GM21529 (cell line): ENCODE measurements around the gene ZDHHC11B.

Source experiments
- ATAC-seq: cut with Tn5 transposase; IDR thresholded peaks from one replicate; pipeline ENCODE4 v1.9.1; 2021; ENCODE audit not compliant: unreplicated experiment

Gene ZDHHC11B

DNA sequence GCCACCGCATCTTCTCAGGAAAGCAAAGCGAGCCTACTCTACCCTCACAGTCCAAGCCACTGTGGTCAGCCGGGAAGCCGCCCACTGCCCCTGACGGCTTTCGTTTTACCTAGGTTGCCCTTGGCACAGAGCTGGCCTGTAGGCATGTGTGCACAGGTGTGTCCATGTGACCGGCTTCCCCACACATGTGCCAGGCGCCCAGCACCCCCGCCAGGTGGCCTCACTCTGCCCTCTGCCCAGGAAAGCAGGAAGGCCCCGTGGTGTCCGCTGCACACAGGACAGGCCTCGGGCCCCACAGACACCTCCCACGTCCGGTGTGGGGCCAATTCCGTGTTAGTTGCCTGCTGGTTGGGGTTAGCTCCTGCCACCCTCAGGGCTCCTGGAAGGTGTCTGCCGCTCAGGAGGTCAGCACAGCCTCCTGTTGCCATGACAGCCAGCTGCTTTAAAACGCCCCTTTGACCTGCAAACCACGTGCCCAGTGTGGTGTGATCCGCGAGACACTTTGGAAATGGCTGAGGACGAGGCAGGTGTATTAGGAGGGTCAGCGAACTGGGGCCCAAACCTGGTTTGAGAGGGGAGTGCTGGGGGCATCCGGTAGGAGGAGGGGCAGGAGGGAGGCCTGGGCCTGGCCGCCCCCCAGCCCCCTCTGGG lies 120.1 kb downstream of the ZDHHC11B start:
- ATAC-seq: no peak

DNA sequence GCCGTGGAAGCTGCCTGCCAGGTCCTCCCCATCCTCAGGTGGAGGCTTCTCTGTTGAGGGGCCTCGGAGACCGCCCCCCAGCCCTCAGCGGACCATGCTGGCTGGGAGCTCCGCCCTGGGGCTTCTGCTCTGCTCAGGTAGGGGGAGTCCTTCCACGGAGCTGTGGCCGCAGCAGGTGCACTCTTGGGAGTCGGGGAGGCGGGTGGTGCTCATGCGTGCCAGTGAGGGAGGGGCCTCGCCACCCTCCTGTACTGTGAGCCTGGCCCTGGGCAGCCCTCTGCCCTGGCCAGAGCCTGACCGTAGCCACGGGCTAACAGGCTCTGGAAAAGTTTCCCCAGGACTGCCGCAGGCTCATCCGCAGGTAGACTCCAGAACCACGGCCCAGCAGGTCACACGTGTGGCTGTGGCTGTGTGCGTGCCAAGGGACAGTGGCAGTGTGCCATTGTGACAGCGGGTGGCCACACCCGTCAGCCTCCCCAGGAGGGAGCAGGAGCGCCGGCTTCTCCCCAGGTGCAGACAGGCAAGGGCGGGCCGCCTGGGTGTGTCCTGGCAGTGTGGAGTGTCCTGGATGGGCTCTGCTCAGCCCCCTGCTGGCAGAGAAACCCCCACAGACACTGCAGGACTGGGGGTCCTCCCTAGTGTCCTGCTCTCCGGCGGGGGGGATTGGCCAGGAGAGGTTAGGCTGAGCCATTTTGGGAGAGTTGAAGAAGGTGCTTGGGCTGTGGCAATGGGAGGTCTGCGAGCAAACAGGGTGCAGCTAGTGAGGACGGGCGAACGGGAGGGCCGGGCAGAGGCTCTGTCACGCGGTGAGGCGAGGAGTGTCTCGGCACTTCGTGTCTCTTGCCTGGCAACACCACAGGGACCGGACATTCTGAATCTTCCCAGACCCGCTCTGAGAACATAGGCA lies 120.8 kb downstream of the ZDHHC11B start:
- ATAC-seq: no peak

DNA sequence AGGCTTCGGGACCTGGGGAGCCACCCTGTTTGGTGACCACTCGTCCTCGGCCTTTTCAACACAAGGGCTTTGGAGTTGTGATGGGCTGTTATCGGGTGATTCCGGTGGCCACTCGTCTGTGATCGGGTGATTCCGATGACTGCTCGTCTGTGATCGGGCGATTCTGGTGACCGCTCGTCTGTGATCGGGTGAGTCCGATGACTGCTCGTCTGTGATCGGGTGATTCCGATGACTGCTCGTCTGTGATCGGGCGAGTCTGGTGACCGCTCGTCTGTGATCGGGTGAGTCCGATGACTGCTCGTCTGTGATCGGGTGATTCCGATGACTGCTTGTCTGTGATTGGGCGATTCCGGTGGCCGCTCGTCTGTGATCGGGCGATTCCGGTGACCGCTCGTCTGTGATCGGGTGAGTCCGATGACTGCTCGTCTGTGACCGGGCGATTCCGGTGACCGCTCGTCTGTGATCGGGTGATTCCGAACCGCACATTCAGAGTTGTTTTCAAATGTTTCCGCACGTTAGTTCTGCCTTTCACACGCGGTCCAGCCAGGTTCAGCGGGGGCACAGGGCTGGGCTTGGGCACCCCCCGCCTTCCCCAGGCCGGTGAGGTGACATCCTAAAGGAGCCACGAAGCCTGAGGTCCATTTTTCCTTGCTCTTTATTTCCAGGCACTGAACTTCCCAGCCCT lies 121.6 kb downstream of the ZDHHC11B start:
- ATAC-seq: no peak

DNA sequence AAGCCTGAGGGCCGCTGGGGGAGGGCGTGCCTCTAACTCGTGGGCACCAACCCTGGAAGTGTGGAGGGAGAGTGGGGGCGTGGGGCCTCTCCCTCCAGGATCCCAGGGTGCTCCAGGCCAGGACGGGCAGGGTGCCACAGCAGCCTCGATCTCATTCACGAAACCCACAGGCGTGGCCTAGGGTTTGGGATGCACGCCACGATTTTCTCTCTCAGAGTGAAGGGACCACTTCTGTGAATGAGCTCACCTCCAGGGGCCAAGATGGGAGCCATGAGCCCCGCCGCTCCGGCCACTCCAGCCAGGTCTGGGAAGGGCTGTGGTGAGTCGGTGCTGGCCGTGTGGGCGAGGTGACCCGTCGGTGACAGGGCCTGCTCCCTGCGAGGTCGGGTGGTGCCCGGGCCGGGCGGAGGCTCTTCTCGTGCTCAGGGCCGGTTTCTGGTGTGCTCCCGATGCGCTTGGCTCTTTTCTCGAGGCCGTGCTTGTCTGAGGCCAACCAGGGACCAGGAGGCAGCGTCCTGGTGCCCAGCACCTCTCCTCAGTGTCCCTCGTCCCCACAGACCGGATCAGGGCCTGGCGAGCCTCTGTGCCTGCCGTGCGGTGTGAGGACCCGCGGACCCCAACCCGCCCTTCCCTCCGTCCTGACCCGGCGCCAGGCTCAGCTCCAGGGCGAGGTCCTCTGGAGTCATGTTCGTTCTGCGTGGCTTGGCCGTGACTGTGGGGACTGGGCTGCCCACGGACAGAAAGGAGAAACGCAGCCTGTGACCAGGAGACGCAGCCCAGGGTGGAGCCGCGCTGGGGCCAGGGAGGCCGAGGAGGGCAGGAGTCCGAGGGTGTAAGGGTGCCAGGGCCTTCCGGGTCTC lies 122.4 kb downstream of the ZDHHC11B start:
- ATAC-seq: no peak

DNA sequence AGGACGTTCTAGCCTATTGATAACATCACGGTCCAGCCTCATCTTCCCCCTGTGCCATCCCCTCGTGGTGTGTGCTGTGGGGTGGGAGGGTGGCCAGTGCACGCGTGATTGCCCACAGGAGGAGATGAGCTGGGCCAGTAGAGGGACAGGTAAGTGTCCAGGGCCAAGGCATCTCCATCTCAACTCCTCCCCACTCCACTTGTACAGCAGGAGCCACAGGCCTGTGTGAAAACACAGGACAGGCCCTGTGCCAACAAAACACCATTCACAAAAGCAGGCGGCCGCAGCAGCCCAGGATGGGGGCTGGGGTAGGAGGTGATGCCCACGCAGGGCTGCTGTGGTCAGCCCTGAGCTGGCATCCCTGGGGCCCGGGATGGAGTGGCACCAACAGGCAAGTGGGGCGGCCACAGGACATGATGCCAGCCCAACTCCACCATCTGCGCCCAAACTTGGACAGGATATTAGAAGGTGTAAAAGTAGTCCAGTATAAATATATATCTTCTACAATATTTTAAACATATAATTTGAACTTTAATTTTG lies 124.0 kb downstream of the ZDHHC11B start:
- no peak for ATAC-seq
